Neural progenitor cell (in vitro differentiated cells): ENCODE measurements around the gene PPIL1. TPM values are rescaled to one million over a fixed set of nuclear protein-coding genes. Genes with fewer than 3 reads are reported as not detected.

Experiments
- DNase-seq: peaks from one replicate; pipeline ENCODE4 v3.0.0-alpha.2; 2016; ENCODE audit warnings: low spot score
- H2AFZ ChIP-seq: fragments of 200-600 bp; sonication (generic); replicated peaks from 2 replicates; pipeline ENCODE4 v1.6.1; 2016; ENCODE audit warnings: antibody characterized with exemption
- H3F3A ChIP-seq: fragments of 200-600 bp; sonication (generic); 2 replicates; pipeline ENCODE4 v1.6.1; 2016; ENCODE audit warnings: antibody characterized with exemption, low read depth
- H3K27ac ChIP-seq: fragments of 200-600 bp; sonication (generic); 2 replicates; pipeline ENCODE4 v1.5.1; 2016; ENCODE audit warnings: mild to moderate bottlenecking
- H3K27me3 ChIP-seq: fragments of 200-600 bp; sonication (generic); 2 replicates; pipeline ENCODE4 v1.6.1; 2016; ENCODE audit warnings: mild to moderate bottlenecking, moderate library complexity
- H3K36me3 ChIP-seq: fragments of 200-600 bp; sonication (generic); 2 replicates; pipeline ENCODE4 v1.5.1; 2016
- H3K4me1 ChIP-seq: fragments of 200-600 bp; sonication (generic); 2 replicates; pipeline ENCODE4 v1.6.1; 2016; ENCODE audit warnings: mixed run types
- H3K4me2 ChIP-seq: fragments of 200-600 bp; sonication (generic); 2 replicates; pipeline ENCODE4 v1.6.1; 2016
- H3K4me3 ChIP-seq: fragments of 200-600 bp; sonication (generic); 2 replicates; pipeline ENCODE4 v1.5.1; 2016
- H3K79me2 ChIP-seq: fragments of 200-600 bp; sonication (generic); 2 replicates; pipeline ENCODE4 v1.6.1; 2016; ENCODE audit warnings: low read depth
- H3K9ac ChIP-seq: fragments of 200-600 bp; sonication (generic); 2 replicates; pipeline ENCODE4 v1.6.1; 2016
- H3K9me3 ChIP-seq: fragments of 200-600 bp; sonication (generic); 2 replicates; pipeline ENCODE4 v1.5.1; 2016; ENCODE audit warnings: low read depth
- H4K20me1 ChIP-seq: fragments of 200-600 bp; sonication (generic); 2 replicates; pipeline ENCODE4 v1.6.1; 2016; ENCODE audit warnings: low read depth
- H3K27ac Mint-ChIP-seq: 3 replicates; pipeline ENCODE4 v1.8.0; 2021; ENCODE audit warnings: mixed read lengths
- H3K27me3 Mint-ChIP-seq: 2 replicates; pipeline ENCODE4 v1.8.0; 2022; ENCODE audit warnings: low read depth, mild to moderate bottlenecking, inconsistent platforms, moderate library complexity, mixed read lengths; ENCODE audit not compliant: insufficient read depth
- H3K36me3 Mint-ChIP-seq: 3 replicates; pipeline ENCODE4 v1.8.0; 2021; ENCODE audit warnings: mixed read lengths
- H3K4me1 Mint-ChIP-seq: 3 replicates; pipeline ENCODE4 v1.8.0; 2021; ENCODE audit warnings: mixed read lengths
- H3K4me3 Mint-ChIP-seq: 3 replicates; pipeline ENCODE4 v1.8.0; 2021; ENCODE audit warnings: mild to moderate bottlenecking, moderate library complexity, mixed read lengths
- H3K9me3 Mint-ChIP-seq: 3 replicates; pipeline ENCODE4 v1.8.0; 2020; ENCODE audit warnings: mixed read lengths
- CTCF ChIP-seq: fragments of 200-600 bp; sonication (generic); IDR thresholded peaks from 2 replicates; pipeline ENCODE4 v1.5.1; 2017; ENCODE audit warnings: antibody characterized with exemption, mild to moderate bottlenecking
- EZH2 ChIP-seq: fragments of 200-600 bp; sonication (generic); IDR thresholded peaks from 2 replicates; pipeline ENCODE4 v1.6.1; 2017; ENCODE audit warnings: antibody characterized with exemption, mild to moderate bottlenecking, moderate library complexity
- EZH2phosphoT487 ChIP-seq: fragments of 200-600 bp; sonication (generic); IDR thresholded peaks from 2 replicates; pipeline ENCODE4 v1.6.1; 2017; ENCODE audit warnings: antibody characterized with exemption
- total RNA-seq: library from RNA; depleted of rRNA; stranded (reverse); fragments of >200 nt; gene quantifications from 2 replicates; pipeline ENCODE4 v1.2.3, GENCODE V29; 2015; ENCODE audit warnings: low replicate concordance

Gene PPIL1
- total RNA-seq, 1 donor from 2014 or later = 93.1 TPM

- no peaks in the 10 kb centered on the region for H3K27me3 Mint-ChIP-seq
- Histone ChIP-seq H4K20me1 (no peaks in the 10 kb centered on the region), H3K27ac (peak overlapping the region; percentile 95), H3K4me3 (peak overlapping the region; percentile 84), H3K27me3 (peaks cover 13% of the 10 kb centered on the region), H3K9me3 (no peaks in the 10 kb centered on the region), H3K4me2 (peak overlapping the region; percentile 92), H3K36me3 (peaks cover 6% of the 10 kb centered on the region), H3K9ac (peak overlapping the region; percentile 92), H3F3A (peaks cover 19% of the 10 kb centered on the region), H3K79me2 (peaks cover 57% of the 10 kb centered on the region), H2AFZ (peak overlapping the region; percentile 98), H3K4me1 (peaks cover 8% of the 10 kb centered on the region)
- H3K27ac Mint-ChIP-seq = peak overlapping the region; percentile 81
- no peak for TF ChIP-seq EZH2
- TF ChIP-seq CTCF = peak; percentile 7
- no peak for DNase-seq
- peaks cover 8% of the 10 kb centered on the region for H3K36me3 Mint-ChIP-seq
- H3K4me1 Mint-ChIP-seq = peaks cover 27% of the 10 kb centered on the region
- no peaks in the 10 kb centered on the region for H3K9me3 Mint-ChIP-seq
- H3K4me3 Mint-ChIP-seq = peak overlapping the region; percentile 98
Measured at GRCh38 chr6:36873612-36874442, 776 bp downstream of the PPIL1 start.

GRCh38 chr6:36873115-36873514 is 1.5 kb downstream of the PPIL1 start:
- Mint-ChIP-seq H3K4me1 (peaks cover 28% of the 10 kb centered on the region), H3K4me3 (peak overlapping the region; percentile 98), H3K9me3 (no peaks in the 10 kb centered on the region), H3K36me3 (peaks cover 10% of the 10 kb centered on the region), H3K27me3 (no peaks in the 10 kb centered on the region), H3K27ac (no peak overlapping the region)
- Histone ChIP-seq H3K27me3 (peaks cover 6% of the 10 kb centered on the region), H4K20me1 (peaks cover 5% of the 10 kb centered on the region), H2AFZ (no peak overlapping the region), H3F3A (peaks cover 19% of the 10 kb centered on the region), H3K9ac (peak overlapping the region; percentile 92), H3K4me1 (peaks cover 8% of the 10 kb centered on the region), H3K9me3 (no peaks in the 10 kb centered on the region), H3K36me3 (peaks cover 7% of the 10 kb centered on the region), H3K27ac (no peak overlapping the region), H3K4me3 (peak overlapping the region; percentile 84), H3K79me2 (peaks cover 64% of the 10 kb centered on the region), H3K4me2 (peak overlapping the region; percentile 92)
- TF ChIP-seq CTCF (no peak), EZH2 (no peak), EZH2phosphoT487 (no peak)
- DNase-seq = no peak

GRCh38 chr6:36871686-36872085 is 2.9 kb downstream of the PPIL1 start:
- Histone ChIP-seq H3K79me2 (peaks cover 78% of the 10 kb centered on the region), H3K4me2 (no peak overlapping the region), H4K20me1 (peaks cover 20% of the 10 kb centered on the region), H3F3A (peaks cover 19% of the 10 kb centered on the region), H3K27ac (no peak overlapping the region), H2AFZ (no peak overlapping the region), H3K9ac (no peak overlapping the region), H3K4me1 (peaks cover 13% of the 10 kb centered on the region), H3K9me3 (no peaks in the 10 kb centered on the region), H3K4me3 (no peak overlapping the region), H3K36me3 (peaks cover 10% of the 10 kb centered on the region), H3K27me3 (no peaks in the 10 kb centered on the region)
- no peaks in the 10 kb centered on the region for H3K9me3 Mint-ChIP-seq
- no peak for DNase-seq
- H3K4me1 Mint-ChIP-seq = peaks cover 35% of the 10 kb centered on the region
- H3K27ac Mint-ChIP-seq = no peak overlapping the region
- H3K27me3 Mint-ChIP-seq = no peaks in the 10 kb centered on the region
- TF ChIP-seq EZH2phosphoT487 (no peak), EZH2 (no peak), CTCF (no peak)
- H3K4me3 Mint-ChIP-seq = no peak overlapping the region
- peaks cover 17% of the 10 kb centered on the region for H3K36me3 Mint-ChIP-seq
